Thoracic aorta (tissue), 2 donors: ENCODE results near the gene PITX1. TPM values are rescaled to one million over a fixed set of nuclear protein-coding genes. Genes with fewer than 3 reads are reported as not detected.
"Not testable (repeated sequence)": the region's sequence is repeated elsewhere in the genome, so short reads cannot be mapped to it uniquely, and the experiment has no call there.

ENCODE experiments used
- ATAC-seq: fragments of 150-250 bp; one replicate; pipeline ENCODE4 v1.8.0; 2017; ENCODE audit warnings: low read depth; ENCODE audit not compliant: insufficient number of reproducible peaks, low FRiP score
- DNase-seq: peaks from one replicate; pipeline ENCODE4 v3.0.0-alpha.2; 2020; ENCODE audit warnings: low spot score
- H3K27ac ChIP-seq, 2 donors: fragments of 200-600 bp; sonication (generic); 1 replicate in 1 of 2; 2 replicates in 1 of 2; pipeline ENCODE4 v1.5.1; 2016; ENCODE audit warnings: mild to moderate bottlenecking in 2 of 2, moderate library complexity in 2 of 2
- H3K27me3 ChIP-seq: fragments of 200-600 bp; sonication (generic); replicated peaks from 2 replicates; pipeline ENCODE4 v1.6.0; 2016; ENCODE audit warnings: mild to moderate bottlenecking; ENCODE audit not compliant: insufficient read depth
- H3K36me3 ChIP-seq: fragments of 200-600 bp; sonication (generic); one replicate; pipeline ENCODE4 v1.5.1; 2016
- H3K4me1 ChIP-seq, 2 donors: fragments of 200-600 bp; sonication (generic); 1 replicate in 1 of 2; 2 replicates in 1 of 2; pipeline versions ENCODE4 v1.5.1 to v1.6.0; 2016; ENCODE audit warnings: low read depth in 2 of 2, mild to moderate bottlenecking in 1 of 2; ENCODE audit not compliant: control insufficient read depth in 1 of 2
- H3K4me3 ChIP-seq: fragments of 200-600 bp; sonication (generic); 2 replicates; pipeline ENCODE4 v1.5.1; 2016; ENCODE audit warnings: mild to moderate bottlenecking
- H3K9me3 ChIP-seq: fragments of 200-600 bp; sonication (generic); 2 replicates; pipeline ENCODE4 v1.5.1; 2016
- CTCF ChIP-seq: fragments of 200-600 bp; sonication (generic); IDR thresholded peaks from one replicate; pipeline ENCODE4 v1.5.1; 2019; ENCODE audit warnings: antibody characterized with exemption
- total RNA-seq, 2 donors: library from RNA; depleted of rRNA; stranded (reverse); fragments of >200 nt; gene quantifications; one replicate each; pipeline versions ENCODE4 v1.1.0 to v1.2.3, GENCODE V29; 2016

PITX1 gene
- total RNA-seq, 2 donors from 2014 or later = not detected

GRCh38 chr5:134993161-134993560 is 40.9 kb downstream of the PITX1 start:
- DNase-seq = no peak
- no peak for ATAC-seq
- H3K36me3 ChIP-seq = no peaks in the 10 kb centered on the region
- no peaks in the 10 kb centered on the region for H3K9me3 ChIP-seq
- H3K27me3 ChIP-seq = no peaks in the 10 kb centered on the region
- no peak for TF ChIP-seq CTCF
- no peak overlapping the region for H3K27ac ChIP-seq
- H3K4me3 ChIP-seq = no peak overlapping the region
- peaks cover 4 to 11% of the 10 kb centered on the region in 2 donors for H3K4me1 ChIP-seq

- no peak overlapping the region for H3K4me3 ChIP-seq
- TF ChIP-seq CTCF = no peak
- no peak for ATAC-seq
- no peak overlapping the region for H3K27ac ChIP-seq
- H3K9me3 ChIP-seq = no peaks in the 10 kb centered on the region
- H3K27me3 ChIP-seq = no peaks in the 10 kb centered on the region
- H3K4me1 ChIP-seq = peaks cover 4 to 11% of the 10 kb centered on the region in 2 donors
- H3K36me3 ChIP-seq = no peaks in the 10 kb centered on the region
- DNase-seq = no peak
These were observed 41.9 kb downstream of the PITX1 start for GRCh38 chr5:134992148-134992547.

- H3K27ac ChIP-seq, H3K9me3 ChIP-seq, ATAC-seq, DNase-seq, H3K4me3 ChIP-seq, H3K27me3 ChIP-seq, H3K36me3 ChIP-seq: not testable (repeated sequence)
- peaks cover 4 to 11% of the 10 kb centered on the region in 2 donors for H3K4me1 ChIP-seq
These were observed 43.8 kb downstream of the PITX1 start for GRCh38 chr5:134990183-134990582.

- Histone ChIP-seq H3K27ac (no peak overlapping the region), H3K4me3 (no peak overlapping the region), H3K4me1 (peaks cover 4 to 11% of the 10 kb centered on the region in 2 donors), H3K36me3 (no peaks in the 10 kb centered on the region), H3K9me3 (no peaks in the 10 kb centered on the region), H3K27me3 (no peaks in the 10 kb centered on the region)
- no peak for ATAC-seq
- DNase-seq = no peak
- no peak for TF ChIP-seq CTCF
These were observed 44.7 kb downstream of the PITX1 start for GRCh38 chr5:134989266-134989830.

- peaks cover 22% of the 10 kb centered on the region for H3K9me3 ChIP-seq
These were observed 51.8 kb downstream of the PITX1 start for GRCh38 chr5:134982230-134982629.

More at GRCh38 chr5:134982230-134982629, 51.8 kb downstream of the PITX1 start:
- Histone ChIP-seq H3K27me3 (no peaks in the 10 kb centered on the region), H3K4me1 (no peaks in the 10 kb centered on the region), H3K36me3 (no peaks in the 10 kb centered on the region), H3K4me3 (no peak overlapping the region), H3K27ac (no peak overlapping the region)
- DNase-seq (no peak), ATAC-seq (no peak)
- no peak for TF ChIP-seq CTCF
